SK-N-SH (cell line): ENCODE data around the gene SLC1A7. TPM values are rescaled to one million over a fixed set of nuclear protein-coding genes. Genes with fewer than 3 reads are reported as not detected.

Experiments
- CTCF ChIA-PET: fragments of 300-600, 350-600 bp; formaldehyde crosslinking; extraction: SDS; loops from one replicate; lab custom pipeline; 2021; lab: Yijun Ruan, JAX
- POLR2A ChIA-PET: fragments of 350-600 bp; sonication (Branson Sonifier 250); formaldehyde crosslinking; extraction: SDS; loops from one replicate; lab custom pipeline; 2020; ENCODE audit warnings: antibody characterized with exemption, inconsistent platforms; lab: Yijun Ruan, JAX
- DNase-seq: peaks from one replicate; pipeline ENCODE4 v3.0.0; 2012
- H2AFZ ChIP-seq: fragments of 200-600 bp; sonication (generic); 2 replicates; pipeline ENCODE4 v1.8.1; 2016; ENCODE audit warnings: antibody characterized with exemption, mild to moderate bottlenecking, low read depth
- H3F3A ChIP-seq: fragments of 200-600 bp; sonication (generic); replicated peaks from 2 replicates; pipeline ENCODE3; 2016; ENCODE audit warnings: antibody characterized with exemption, mild to moderate bottlenecking; ENCODE audit not compliant: insufficient read depth
- H3K27ac ChIP-seq, 2 experiments: fragments of 200-500 bp in 1 of 2; fragments of 200-600 bp in 1 of 2; sonication (Bioruptor generic) in 1 of 2; sonication (generic), shearing (Covaris generic) in 1 of 2; 2 replicates each; pipeline versions ENCODE4 v1.5.1 to v1.6.1; 2014 to 2016; ENCODE audit warnings: low read depth in 2 of 2, inconsistent platforms in 1 of 2, low read length in 1 of 2, mild to moderate bottlenecking in 1 of 2, mixed read lengths in 1 of 2
- H3K27me3 ChIP-seq: fragments of 200-600 bp; sonication (generic), shearing (Covaris generic); 2 replicates; pipeline ENCODE4 v1.6.1; 2016; ENCODE audit warnings: mixed run types; ENCODE audit not compliant: insufficient read depth
- H3K36me3 ChIP-seq, 2 experiments: fragments of 200-500 bp in 1 of 2; fragments of 200-600 bp in 1 of 2; sonication (Bioruptor generic) in 1 of 2; sonication (generic) in 1 of 2; replicated peaks in 1 of 2; 2 replicates each; pipeline versions ENCODE3 to v1.5.1; 2014 to 2016; ENCODE audit warnings: low read length in 1 of 2, mild to moderate bottlenecking in 1 of 2; ENCODE audit not compliant: insufficient read depth in 2 of 2, control insufficient read depth in 1 of 2
- H3K4me1 ChIP-seq, 2 experiments: fragments of 200-500 bp in 1 of 2; fragments of 200-600 bp in 1 of 2; sonication (Bioruptor generic) in 1 of 2; sonication (generic), shearing (Covaris generic) in 1 of 2; 2 replicates each; pipeline versions ENCODE4 v1.5.1 to v1.6.1; 2014 to 2016; ENCODE audit warnings: low read depth in 1 of 2, low read length in 1 of 2, mixed run types in 1 of 2; ENCODE audit not compliant: insufficient read depth in 2 of 2, control insufficient read depth in 1 of 2
- H3K4me2 ChIP-seq: fragments of 200-600 bp; sonication (generic), shearing (Covaris generic); 2 replicates; pipeline ENCODE4 v1.6.1; 2017; ENCODE audit warnings: mixed run types
- H3K4me3 ChIP-seq, 2 experiments: fragments of 200-500 bp in 1 of 2; fragments of 200-600 bp in 1 of 2; sonication (Bioruptor generic) in 1 of 2; sonication (generic), shearing (Covaris generic) in 1 of 2; 2 replicates each; pipeline versions ENCODE4 v1.5.1 to v1.8.1; 2014 to 2016; ENCODE audit warnings: low read depth in 2 of 2, inconsistent platforms in 1 of 2, low read length in 1 of 2, mild to moderate bottlenecking in 1 of 2, mixed read lengths in 1 of 2, moderate library complexity in 1 of 2
- H3K79me2 ChIP-seq: fragments of 200-600 bp; sonication (generic); 2 replicates; pipeline ENCODE4 v1.8.1; 2017; ENCODE audit warnings: mild to moderate bottlenecking; ENCODE audit not compliant: insufficient read depth
- H3K9ac ChIP-seq: fragments of 200-600 bp; sonication (generic); 2 replicates; pipeline ENCODE4 v1.6.1; 2017; ENCODE audit warnings: mixed run types
- H3K9me2 ChIP-seq: fragments of 200-600 bp; sonication (generic); 2 replicates; pipeline ENCODE4 v1.6.1; 2017; ENCODE audit warnings: mixed run types
- H3K9me3 ChIP-seq: fragments of 200-600 bp; sonication (generic); 2 replicates; pipeline ENCODE4 v1.6.1; 2017; ENCODE audit warnings: mixed run types, mild to moderate bottlenecking, moderate library complexity
- H4K20me1 ChIP-seq: fragments of 200-600 bp; sonication (generic); 2 replicates; pipeline ENCODE4 v1.6.1; 2017; ENCODE audit warnings: mild to moderate bottlenecking, mixed run types; ENCODE audit not compliant: insufficient read depth
- CHD2 ChIP-seq: fragments of 150-350 bp; IDR thresholded peaks from 2 replicates; pipeline ENCODE4 v1.6.1; 2018; ENCODE audit warnings: low read length; ENCODE audit not compliant: partially characterized antibody
- ELF1 ChIP-seq: IDR thresholded peaks from 2 replicates; pipeline ENCODE4 v1.4.0; 2012
- FOSL2 ChIP-seq: IDR thresholded peaks from 2 replicates; pipeline ENCODE4 v1.4.0; 2012; ENCODE audit warnings: low read depth, mild to moderate bottlenecking, moderate library complexity, borderline replicate concordance
- FOXJ3 ChIP-seq: sonication (generic); formaldehyde crosslinking; IDR thresholded peaks from 2 replicates; pipeline ENCODE4 v1.5.1; 2020; ENCODE audit warnings: mild to moderate bottlenecking, missing genetic modification reagents
- FOXM1 ChIP-seq: IDR thresholded peaks from 2 replicates; pipeline ENCODE4 v1.4.0; 2012; ENCODE audit warnings: low read depth, mild to moderate bottlenecking
- IRF3 ChIP-seq: fragments of 150-350 bp; IDR thresholded peaks from 2 replicates; pipeline ENCODE4 v1.6.1; 2016; ENCODE audit warnings: mild to moderate bottlenecking, low read depth, low read length
- JUND ChIP-seq: IDR thresholded peaks from 2 replicates; pipeline ENCODE4 v1.4.0; 2012
- MAX ChIP-seq: IDR thresholded peaks from 2 replicates; pipeline ENCODE4 v1.4.0; 2012; ENCODE audit warnings: low read depth
- MXI1 ChIP-seq: IDR thresholded peaks from 2 replicates; pipeline ENCODE4 v1.6.1; 2012; ENCODE audit warnings: mild to moderate bottlenecking, low read depth, low read length, improper control_type of control experiment
- PBX3 ChIP-seq: IDR thresholded peaks from 2 replicates; pipeline ENCODE4; 2012
- POLR2AphosphoS5 ChIP-seq: IDR thresholded peaks from 2 replicates; pipeline ENCODE4 v1.6.1; 2012; ENCODE audit warnings: low read depth, low read length
- RAD21 ChIP-seq: IDR thresholded peaks from 2 replicates; pipeline ENCODE4 v1.6.1; 2012; ENCODE audit warnings: mild to moderate bottlenecking, low read length
- RFX5 ChIP-seq: IDR thresholded peaks from 2 replicates; pipeline ENCODE4 v1.6.1; 2012; ENCODE audit warnings: mild to moderate bottlenecking, improper control_type of control experiment, low read length
- RXRA ChIP-seq: IDR thresholded peaks from 2 replicates; pipeline ENCODE4 v1.4.0; 2012; ENCODE audit warnings: low read depth, mild to moderate bottlenecking, borderline replicate concordance
- SIN3A ChIP-seq: IDR thresholded peaks from 2 replicates; pipeline ENCODE4 v1.6.1; 2012; ENCODE audit warnings: low read depth, mild to moderate bottlenecking, low read length, moderate library complexity, borderline replicate concordance
- TAF1 ChIP-seq: IDR thresholded peaks from 2 replicates; pipeline ENCODE4 v1.6.1; 2012; ENCODE audit warnings: low read depth, mild to moderate bottlenecking, low read length, moderate library complexity, borderline replicate concordance
- TCF12 ChIP-seq: IDR thresholded peaks from 2 replicates; pipeline ENCODE4 v1.4.0; 2012
- TEAD4 ChIP-seq: IDR thresholded peaks from 2 replicates; pipeline ENCODE4 v1.4.0; 2012; ENCODE audit warnings: mild to moderate bottlenecking, borderline replicate concordance; ENCODE audit not compliant: insufficient read depth
- USF2 ChIP-seq: fragments of 150-350 bp; IDR thresholded peaks from 2 replicates; pipeline ENCODE4 v1.6.1; 2017; ENCODE audit warnings: antibody characterized with exemption, low read length, low read depth, borderline replicate concordance
- YY1 ChIP-seq: IDR thresholded peaks from 2 replicates; pipeline ENCODE4 v1.4.0; 2012; ENCODE audit warnings: low read depth, mild to moderate bottlenecking
- WGBS: methylation state at CpG from one replicate; pipeline ENCODE4 v1.1.6; 2017; ENCODE audit warnings: low lambda C conversion rate; 5-methylcytosine and 5-hydroxymethylcytosine counted together
- polyA plus RNA-seq, 3 experiments: library from polyadenylated mRNA; depleted of rRNA; stranded (reverse); fragments of >200 nt; gene quantifications; 2 replicates each; pipeline ENCODE4 v1.2.3, GENCODE V29; 2012

Gene SLC1A7
- polyA plus RNA-seq, 1 of the 3 experiments (the other 2 are of a cell fraction) = not detected

- ChIA-PET POLR2A (no interaction called here), CTCF (no interaction called here)
- TF ChIP-seq POLR2AphosphoS5 (no peak), IRF3 (no peak), YY1 (no peak), JUND (no peak), USF2 (no peak), SIN3A (no peak), CHD2 (no peak), TEAD4 (no peak), FOSL2 (no peak), ELF1 (no peak), TCF12 (no peak), PBX3 (no peak), RFX5 (no peak), MXI1 (no peak), RXRA (no peak), FOXJ3 (CRISPR knock-in tag) (no peak), MAX (no peak), FOXM1 (no peak)
Observed at GRCh38 chr1:53075761-53076163, 66.7 kb downstream of the SLC1A7 start.

GRCh38 chr1:53075206-53075605 is 67.2 kb downstream of the SLC1A7 start:
- Histone ChIP-seq H3K27me3 (no peaks in the 10 kb centered on the region), H3K27ac (no peak overlapping the region), H3K79me2 (no peaks in the 10 kb centered on the region), H2AFZ (no peak overlapping the region), H3K36me3 (no peaks in the 10 kb centered on the region), H3K9me2 (no peaks in the 10 kb centered on the region)
- DNase-seq = no peak
- WGBS = 81% methylated on average over 3 of the region's 4 CpGs
- TF ChIP-seq RAD21 (no peak), RXRA (no peak), MXI1 (no peak), TAF1 (no peak), ELF1 (no peak)
- TF ChIP-seq, all 33 proteins: peak for 0
- Histone ChIP-seq H3K9ac (no peak overlapping the region), H4K20me1 (no peaks in the 10 kb centered on the region), H3K4me1 (no peaks in the 10 kb centered on the region), H3F3A (no peaks in the 10 kb centered on the region), H3K9me3 (no peaks in the 10 kb centered on the region), H3K4me2 (no peak overlapping the region), H3K4me3 (no peak overlapping the region)
- ChIA-PET POLR2A (no interaction called here), CTCF (no interaction called here)

More at GRCh38 chr1:53075761-53076163, 66.7 kb downstream of the SLC1A7 start:
- no peaks in the 10 kb centered on the region for H3K9me2 ChIP-seq
- no peaks in the 10 kb centered on the region for H3F3A ChIP-seq
- H3K36me3 ChIP-seq = no peaks in the 10 kb centered on the region
- no peak overlapping the region for H3K9ac ChIP-seq
- no peaks in the 10 kb centered on the region for H3K9me3 ChIP-seq
- H3K4me1 ChIP-seq = no peaks in the 10 kb centered on the region
- DNase-seq = peak; percentile 20
- H2AFZ ChIP-seq = no peak overlapping the region
- WGBS = 74% methylated on average over 7 of the region's 8 CpGs
- no peak overlapping the region for H3K27ac ChIP-seq
- no peaks in the 10 kb centered on the region for H3K27me3 ChIP-seq
- H4K20me1 ChIP-seq = no peaks in the 10 kb centered on the region
- H3K79me2 ChIP-seq = no peaks in the 10 kb centered on the region
- no peak overlapping the region for H3K4me2 ChIP-seq
- no peak overlapping the region for H3K4me3 ChIP-seq
